ENCODE results near the gene TFCP2L1.
A peak's percentile ranks its signal among the peaks of the same experiment; 100 is the strongest.
"Not testable (repeated sequence)": the region's sequence is repeated elsewhere in the genome, so short reads cannot be mapped to it uniquely, and the experiment has no call there.

Gene TFCP2L1

DNA sequence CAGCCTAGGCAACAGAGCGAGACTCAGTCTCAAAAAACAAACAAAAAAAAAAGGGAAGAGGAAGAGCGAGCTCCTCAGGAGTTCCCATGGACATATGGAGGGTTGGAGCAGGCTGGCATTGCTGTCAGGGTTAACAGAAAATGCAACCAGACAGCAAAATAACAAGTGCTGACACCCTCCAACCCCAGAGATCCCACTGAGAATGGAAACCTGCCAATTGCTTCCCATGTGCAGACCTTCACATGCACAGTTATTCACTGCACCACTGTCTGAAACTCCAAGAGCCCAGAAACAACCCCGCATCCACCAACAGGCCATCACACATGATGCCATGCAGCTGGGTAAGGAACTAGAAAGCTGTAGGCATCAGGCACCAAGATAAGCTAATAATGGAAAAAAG is 43.5 kb downstream of the TFCP2L1 start:
- DNase-seq = no peak

DNA sequence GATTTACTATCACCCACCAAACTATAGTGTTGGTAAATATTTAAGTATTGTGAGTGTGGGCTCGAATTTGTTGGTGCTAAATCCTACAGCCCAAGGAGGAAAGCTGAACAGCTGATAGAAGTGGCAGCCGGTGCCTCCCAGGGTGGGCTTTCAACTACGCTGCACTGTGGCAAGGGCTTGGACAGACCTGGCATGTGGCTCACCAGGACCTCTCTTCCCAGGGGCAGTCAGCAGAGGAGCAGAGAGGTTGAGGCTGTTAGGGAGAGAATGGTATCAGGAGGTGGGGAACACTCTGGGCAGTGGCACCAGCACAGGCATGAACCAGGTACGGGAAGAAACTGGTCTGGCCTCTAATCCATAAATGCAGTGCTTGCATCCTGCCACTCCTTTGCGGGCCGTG is 44.6 kb downstream of the TFCP2L1 start:
- DNase-seq = no peak

DNA sequence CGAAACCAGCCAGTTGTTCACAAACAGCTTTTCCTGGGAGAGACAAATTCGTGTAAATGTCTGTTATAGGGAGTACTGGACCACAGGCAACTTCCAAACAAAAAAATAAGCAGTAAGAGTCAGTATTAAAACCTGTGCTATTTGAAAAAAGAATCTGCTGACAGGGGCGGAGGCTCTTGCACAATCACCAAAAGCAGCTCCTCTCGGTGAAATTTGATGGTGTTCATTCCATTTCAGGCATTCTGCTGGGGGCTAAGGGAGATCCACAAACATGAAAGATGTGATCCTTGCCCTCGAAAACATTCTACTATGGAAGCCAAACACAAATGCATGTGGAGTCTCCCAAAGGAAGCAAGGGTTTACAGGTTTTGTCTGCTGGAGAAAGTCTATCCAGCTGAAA is 45.0 kb downstream of the TFCP2L1 start:
- DNase-seq = no peak

DNA sequence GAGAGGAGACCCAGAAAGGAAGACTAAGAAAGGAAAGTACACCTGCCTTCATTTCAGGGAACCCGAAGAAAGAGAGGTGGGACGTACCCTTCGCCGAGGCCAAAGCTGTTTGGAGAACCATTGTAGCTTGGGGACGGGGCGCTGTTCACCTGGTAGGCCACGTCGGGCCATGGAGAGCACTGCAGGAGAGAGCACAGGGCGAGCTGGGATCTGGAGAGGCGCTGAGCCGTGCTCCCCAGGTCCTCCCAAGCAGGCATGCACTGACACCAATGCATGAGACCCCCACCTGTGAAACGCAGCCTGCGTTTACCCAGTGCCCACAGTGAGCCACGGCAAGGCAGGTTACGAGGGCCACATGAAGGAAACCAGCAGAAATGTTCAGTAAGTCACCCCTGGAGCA is 45.5 kb downstream of the TFCP2L1 start:
- DNase-seq = no peak

DNA sequence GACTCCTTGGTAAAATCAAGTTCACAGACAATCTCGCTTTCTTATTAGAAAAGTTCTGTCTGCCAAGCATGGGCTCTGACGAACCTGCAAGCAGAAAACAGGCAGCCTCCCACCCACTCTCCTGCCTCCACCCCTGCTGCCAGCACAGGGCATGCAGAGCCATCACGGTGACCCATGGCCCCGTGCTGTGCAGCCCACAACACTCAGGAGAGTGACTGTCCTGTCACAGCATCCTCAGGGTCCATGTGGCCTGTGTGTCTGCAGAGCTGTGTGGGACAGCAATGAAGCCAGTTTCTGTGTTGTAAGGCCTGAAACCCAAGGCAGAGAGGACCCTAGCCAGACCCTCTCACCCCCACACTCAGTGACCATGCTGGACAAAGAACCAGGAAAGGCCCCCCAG is 46.2 kb downstream of the TFCP2L1 start:
- no peak for DNase-seq

DNA sequence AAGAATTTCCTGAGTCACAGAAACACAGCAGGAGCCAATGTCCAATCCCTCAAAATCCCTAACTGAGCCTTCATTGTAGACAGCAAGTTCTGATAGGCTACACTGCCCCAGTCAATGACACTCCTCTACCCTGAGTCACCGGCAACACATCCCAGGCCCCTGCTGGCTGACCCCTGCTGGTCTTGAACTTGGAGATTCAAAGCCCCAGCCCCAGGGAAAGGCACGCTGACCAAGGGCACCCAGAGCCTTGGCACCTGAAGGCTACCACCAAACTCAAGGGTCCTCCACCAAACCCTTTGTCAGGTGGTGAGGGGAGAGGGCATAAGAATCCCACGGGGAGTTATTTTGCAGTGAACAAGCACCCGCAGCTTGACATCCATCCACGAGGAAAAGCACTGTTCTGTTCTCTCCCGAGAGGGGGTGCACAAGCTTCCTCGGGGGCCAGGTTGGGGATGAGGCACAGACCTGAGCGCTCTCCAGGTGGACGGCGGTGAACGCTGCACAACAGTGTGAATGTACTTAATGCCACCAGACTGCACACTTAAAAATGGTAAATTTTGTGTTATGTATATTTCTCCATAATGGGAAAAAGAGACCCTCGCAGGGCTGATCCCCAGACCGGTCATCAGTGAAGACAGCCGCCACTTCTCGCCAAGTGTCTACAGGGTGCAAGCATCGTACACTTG is 46.9 kb downstream of the TFCP2L1 start:
- DNase-seq = no peak

DNA sequence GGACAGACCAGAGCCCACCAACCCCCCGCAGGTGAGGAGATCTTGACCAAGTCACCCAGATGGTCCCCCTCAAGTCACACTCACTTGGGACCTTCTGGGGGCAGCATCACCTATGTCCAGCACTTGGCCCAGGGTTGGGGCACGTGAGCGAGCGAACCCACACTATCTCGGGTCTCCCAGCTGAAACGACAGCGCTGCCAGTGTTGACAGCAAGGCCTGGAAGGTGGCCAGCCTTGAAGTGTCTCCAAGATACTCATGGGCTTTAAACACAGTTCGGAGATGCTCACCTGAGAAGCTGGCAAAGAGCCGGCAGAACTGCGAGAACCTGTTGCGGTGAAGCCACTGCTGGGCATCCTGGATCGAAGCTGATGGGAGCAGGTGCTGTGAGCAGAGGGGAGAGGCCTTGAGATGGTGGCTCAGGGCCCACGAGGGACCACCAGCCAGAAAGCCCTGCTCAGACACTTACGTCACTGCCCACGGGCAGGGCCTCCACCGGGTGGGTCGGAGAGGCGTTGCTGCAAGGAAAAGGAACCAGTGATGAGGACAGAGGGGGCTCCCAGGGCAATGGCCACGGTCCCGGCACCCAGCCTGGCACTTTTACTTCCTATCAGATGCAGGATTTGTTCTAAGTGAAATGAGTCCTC is 47.5 kb downstream of the TFCP2L1 start:
- no peak for DNase-seq

DNA sequence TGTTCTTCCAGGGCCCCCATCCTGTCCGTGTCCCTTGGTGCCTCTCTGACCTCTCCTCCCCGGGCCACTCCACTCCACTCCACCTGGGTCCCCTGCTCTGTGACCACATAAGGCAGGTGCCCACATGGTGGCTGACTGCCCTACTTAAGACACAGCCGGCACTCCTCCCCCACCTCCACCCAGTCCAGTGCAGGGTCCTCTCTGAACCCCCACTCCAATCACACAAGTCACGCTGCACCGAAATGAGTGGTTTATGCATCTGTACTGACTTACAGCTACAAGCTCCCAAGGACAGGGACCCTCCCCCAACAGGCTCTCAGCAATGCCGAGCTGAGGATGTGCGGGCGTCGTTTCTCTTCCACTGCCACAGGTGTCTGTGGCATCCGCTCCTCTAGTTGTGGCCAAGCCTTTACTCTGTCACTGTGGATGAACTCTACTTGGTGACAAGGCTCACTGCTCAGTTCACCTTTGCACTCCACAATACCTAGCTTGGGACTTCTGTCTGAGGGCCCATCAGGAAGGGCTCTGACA is 48.3 kb downstream of the TFCP2L1 start:
- no peak for DNase-seq

DNA sequence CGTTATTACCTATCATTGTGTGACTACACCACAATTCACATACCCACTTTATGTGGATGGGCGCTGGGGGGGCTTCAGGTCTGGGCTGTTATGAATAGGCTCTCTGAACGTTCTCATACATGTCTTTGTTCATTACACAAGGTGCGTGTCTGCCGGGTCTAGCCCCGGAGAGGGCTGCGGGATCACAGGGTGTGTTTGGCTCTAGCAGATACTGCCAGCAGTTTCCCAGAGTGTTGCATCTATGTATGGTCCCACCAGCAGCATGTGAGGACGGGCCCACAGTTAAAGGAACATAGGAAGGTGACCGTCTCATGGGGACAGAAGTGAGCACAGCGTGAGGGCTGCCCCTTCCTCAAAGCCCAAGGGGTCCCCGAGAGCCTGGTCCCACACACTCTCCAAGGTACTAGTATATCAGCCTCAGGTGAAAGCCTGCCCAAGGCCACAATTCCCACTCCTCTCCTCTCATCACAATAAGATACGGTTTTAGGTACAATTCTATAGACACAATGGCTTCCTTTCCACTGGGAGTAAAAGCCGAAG is 48.8 kb downstream of the TFCP2L1 start:
- no peak for DNase-seq

DNA sequence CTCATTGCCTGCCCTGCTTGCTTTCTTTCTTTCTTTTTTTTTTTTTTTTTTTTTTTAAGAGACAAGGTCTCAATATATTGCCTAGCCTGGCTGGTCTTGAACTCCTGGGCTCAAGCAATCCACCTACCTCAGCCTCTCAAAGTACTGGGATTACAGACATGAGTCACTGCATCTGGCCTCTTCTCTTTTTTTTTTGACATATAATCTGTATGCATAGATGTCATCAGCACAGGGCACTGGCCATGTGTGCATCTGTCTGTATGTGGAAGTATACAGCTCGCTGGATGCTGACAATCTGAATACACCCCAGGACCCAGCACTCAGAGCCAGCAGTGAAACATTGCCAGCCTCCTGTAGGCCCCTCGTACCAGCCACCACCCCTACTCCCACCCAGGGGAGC is 49.5 kb downstream of the TFCP2L1 start:
- no peak for DNase-seq

DNA sequence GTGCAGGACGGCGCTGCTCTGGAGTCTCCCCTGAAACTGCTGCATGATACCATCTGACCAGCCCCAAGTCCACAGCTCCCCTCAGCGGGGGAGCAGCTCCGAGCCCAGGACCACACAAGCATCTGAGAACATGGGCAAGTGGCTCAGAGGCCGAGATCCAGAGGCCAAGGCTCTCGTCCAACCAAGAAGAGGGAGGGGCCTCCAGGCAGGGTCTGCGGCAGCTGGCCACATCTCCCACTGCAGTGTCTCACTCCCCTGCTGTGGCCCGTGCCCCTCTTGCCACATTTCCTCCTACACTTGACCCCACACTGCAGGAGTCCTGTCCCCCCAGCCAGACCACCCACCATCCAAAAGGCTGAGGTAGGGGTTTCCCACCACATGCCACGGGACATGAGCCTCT is 50.2 kb downstream of the TFCP2L1 start:
- no peak for DNase-seq

DNA sequence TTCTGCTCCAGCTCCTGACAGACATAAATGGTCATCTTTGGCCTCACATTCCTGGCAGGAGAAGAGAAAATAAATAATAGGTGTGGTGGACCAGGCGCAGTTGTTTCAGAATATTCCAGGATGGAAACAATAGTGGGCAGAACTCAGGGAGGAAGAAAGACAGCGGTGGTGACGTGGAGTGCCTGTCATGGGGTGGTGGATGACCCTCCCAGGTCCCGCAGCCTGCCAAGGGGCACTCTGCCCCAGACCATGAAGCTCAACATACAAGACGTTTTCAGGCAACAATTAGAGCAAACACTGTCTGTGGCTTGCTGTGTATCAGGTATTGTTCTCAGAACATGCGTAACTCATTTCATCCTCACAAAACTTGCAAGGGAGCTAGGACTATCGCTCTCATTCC is 50.9 kb downstream of the TFCP2L1 start:
- DNase-seq = no peak

DNA sequence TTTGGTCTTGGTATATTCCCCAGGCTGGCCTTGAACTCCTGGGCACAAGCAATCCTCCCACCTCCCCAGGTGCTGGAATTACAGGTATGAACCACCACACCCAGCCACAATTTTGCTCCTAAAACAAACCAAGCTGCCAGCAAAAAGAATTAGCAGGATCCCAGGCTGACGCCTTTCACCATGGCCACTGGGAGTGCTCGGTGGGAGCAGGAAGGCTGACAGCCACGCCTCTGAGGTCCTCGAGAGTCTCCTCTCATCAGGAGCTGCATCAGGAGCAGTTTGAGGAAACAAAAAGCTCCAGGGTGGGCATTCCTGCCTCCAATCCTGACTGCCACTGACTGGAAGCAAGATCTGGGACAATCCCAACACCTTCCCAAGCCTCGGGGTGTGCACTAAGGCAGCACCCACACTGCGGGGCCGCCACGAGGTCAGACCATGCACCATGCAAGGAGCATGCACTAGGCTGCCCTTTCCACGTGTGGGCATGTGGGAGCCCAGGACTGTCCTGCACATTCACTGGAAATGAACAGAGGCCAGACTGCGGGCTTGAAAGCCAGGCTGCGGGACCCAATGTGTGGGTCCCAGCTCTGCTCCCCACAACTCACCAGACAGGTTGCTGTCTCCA is 51.4 kb downstream of the TFCP2L1 start:
- no peak for DNase-seq

DNA sequence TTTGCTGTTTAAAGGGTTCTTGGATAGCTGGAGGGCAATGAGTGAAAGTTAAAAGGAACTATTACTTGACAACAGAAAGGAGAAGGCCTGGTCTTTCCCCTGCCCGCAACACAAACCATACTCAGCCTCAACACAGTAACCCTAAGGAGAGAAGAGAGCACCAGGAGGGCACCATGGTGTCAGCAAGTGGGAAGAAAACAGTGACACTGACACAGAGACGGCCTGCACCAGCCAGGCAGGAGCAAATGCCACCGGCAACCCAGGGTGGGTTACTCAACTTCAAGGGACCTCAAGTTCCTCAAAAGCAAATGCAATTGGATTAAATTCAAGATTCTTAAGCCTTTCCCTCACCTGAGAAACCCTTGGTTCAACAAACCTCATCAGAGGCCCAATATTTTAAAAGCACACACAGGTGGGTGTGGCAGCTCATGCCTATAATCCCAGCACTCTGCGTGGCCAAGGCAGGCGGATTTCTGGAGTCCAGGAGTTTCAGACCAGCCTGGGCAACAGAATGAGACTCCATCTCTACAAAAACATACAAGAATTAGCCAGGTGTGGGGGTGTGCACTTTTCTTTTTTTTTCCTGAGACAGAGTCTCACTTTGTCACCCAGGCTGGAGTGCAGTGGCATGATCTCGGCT is 52.3 kb downstream of the TFCP2L1 start:
- DNase-seq = no peak

DNA sequence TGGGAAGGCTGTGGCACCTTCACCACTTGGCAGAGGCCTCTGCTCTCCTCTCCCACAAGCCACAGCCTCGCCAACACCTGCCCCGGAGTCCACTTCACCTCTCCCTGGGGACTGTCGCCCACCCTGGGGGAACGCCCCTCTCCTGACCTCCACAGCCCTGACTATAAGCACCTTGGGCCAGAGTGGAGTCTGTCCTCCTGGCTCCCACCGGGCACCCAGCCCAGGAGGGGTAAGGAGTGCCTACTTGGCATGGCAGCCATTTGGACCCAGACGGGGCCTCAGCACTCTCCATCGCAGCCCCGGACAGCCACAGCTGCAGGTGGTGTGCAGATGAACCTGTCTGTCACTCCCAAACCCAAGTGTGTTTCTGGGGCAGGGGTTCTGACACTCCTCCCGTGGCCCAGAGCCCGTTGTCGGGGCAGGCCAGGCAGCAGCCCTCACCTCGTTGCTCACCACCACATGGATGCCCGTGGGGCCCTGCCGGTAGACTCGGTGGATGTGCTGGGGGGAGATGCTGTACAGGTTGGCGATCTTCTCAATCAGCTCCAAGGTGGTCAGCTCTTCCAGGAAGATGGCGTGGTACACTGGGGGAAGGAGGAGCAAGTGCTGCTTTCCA is 53.5 kb downstream of the TFCP2L1 start:
- no peak for DNase-seq

DNA sequence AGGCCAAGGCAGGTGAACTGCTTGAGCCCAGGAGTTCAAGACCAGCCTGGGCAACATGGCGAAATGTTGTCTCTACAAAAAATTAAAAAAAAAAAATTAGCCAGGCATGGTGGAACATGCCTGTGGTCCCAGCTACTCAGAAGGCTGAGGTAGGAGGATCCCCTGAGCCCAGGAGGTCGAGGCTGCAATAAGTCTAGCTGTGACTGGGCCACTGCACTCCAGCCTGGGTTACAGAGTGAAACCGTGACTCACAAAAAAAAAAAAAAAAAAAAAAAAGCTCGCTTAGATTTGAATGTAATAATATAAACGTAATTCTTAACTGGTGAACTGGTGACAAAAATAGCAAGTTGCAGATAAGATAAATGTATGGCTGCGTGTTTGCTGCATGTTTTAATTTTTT is 56.5 kb downstream of the TFCP2L1 start:
- DNase-seq = no peak

DNA sequence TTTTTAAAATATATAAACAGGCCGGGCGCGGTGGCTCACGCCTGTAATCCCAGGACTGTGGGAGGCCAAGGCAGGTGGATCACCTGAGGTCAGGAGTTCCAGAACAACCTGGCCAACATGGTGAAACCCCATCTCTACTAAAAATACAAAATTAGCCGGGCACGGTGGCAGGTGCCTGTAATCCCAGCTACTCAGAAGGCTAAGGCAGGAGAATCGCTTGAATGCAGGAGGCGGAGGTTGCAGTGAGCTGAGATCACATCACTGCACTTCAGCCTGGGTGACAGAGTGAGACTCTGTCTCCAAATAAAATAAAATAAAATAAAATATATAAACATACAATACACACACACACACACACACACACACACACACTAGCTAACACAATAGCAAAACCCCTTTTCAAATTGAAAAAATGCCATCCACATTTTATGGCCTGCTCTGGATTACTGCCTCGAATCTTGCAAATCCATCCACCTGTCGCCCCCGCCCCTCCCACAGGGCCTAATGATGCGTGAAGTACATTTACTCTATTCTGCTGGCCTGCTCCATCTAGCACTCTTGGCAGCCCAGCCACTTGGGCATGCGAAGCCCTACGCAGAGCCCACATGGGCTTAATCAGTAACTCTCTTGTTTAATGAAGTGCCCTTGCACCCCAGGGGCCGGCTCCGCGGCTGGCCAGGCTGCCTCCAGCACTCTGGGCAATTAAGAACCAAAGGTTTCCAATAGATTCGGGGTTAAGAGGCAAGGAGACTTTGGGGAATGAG is 57.4 kb downstream of the TFCP2L1 start:
- peak; percentile 48 for DNase-seq

DNA sequence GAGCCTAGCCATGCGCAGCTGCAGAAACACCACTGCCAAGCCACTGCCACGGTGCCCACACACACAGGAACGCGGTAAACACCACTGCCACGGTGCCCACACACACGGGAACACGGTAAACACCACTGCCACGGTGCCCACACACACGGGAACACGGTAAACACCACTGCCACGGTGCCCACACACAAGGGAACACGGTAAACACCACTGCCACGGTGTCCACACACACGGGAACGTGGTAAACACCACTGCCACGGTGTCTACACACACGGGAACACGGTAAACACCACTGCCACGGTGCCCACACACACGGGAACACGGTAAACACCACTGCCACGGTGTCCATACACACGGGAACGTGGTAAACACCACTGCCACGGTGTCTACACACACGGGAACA is 59.3 kb downstream of the TFCP2L1 start:
- not testable (repeated sequence) for DNase-seq

DNA sequence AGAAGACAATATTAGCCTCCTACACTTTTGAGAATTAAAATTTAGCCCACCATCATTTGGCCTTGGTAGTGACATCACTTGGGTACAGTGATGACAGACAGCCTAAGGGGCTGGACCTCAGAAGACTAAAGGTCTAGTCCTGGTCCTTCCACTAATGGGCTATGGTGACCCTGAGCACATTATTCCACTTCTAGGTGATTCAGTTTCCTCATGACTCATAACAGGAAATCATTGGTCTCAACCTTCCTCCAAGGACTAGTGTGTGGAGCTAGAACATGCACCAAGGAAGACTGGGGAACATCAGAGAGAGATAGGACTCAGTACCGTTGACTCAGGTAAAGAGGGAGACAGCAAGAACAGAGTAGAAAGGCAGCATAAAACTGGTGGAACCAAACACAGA is 64.0 kb downstream of the TFCP2L1 start:
- no peak for DNase-seq

DNA sequence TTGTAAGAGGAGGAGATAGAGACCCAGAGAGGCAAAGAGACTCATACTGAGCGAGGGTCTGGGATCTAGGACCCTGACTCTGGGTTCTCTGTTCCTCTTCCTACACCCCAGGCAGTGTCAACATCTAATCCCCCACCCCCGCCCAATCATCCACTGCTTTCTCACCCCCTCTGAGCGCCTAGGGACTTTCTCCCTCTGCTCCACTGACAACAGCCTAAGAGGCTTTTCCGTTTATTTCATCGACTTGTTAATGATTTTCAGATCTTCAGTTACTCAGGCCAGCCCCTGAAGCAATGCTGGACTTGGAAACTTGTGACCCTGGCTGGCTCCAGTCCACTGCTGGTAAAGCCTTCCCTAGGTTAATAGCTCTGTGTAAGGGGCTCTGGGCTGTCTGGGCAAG is 65.1 kb downstream of the TFCP2L1 start:
- no peak for DNase-seq

DNA sequence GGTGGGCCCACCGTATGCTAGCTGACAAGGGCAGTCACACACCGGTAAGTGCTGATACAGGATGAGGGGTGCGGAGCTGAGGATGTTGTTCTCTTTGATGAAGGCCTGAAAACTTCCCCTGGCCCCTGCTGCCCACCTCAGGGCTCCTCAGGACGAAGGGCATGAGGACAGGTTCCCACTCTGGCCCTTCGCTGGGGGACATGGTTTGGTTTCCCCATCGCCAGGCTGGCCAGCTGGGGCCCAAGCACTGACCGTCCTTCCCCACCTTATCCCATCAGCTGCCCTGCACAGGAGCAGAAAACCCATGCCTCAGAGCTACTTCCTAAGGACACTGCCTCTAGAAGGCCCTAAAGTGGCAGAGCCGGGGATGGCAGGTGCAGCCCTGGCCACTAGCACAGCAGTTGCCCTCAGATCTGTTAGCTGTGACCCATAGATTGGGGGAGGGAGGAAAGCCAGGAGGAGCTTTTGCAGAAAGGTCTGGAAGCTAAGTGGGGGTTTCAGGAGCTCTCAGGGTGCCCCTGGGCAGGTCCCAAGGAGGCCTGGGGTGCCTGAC is 66.5 kb downstream of the TFCP2L1 start:
- DNase-seq = no peak

DNA sequence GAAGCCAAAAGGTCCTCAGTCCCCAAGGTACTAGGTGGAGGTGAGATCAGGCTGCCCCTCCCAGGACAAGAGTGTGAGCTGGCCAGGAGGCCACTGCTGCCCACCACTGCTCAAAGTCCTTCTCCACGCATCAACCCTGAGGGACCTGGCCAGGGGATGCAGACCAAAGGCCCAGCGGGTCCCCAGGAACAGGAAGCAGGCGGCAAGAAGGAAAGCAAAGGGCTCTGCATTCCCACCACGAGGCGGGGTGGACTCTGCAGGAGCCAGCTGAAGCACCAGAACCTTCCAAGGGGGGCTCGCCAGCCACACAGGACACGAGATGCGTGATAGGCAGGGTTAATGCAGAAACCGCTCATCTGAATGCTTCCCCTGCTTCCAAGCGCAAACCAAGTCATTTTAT is 67.4 kb downstream of the TFCP2L1 start:
- no peak for DNase-seq
